GM21381 (cell line): ENCODE data around the gene ERGIC3.

Experiments
- ATAC-seq: cut with Tn5 transposase; IDR thresholded peaks from one replicate; pipeline ENCODE4 v1.9.1; 2021; ENCODE audit warnings: mild to moderate bottlenecking, moderate library complexity; ENCODE audit not compliant: unreplicated experiment

Gene ERGIC3

GRCh38 chr20:35560541-35560940 lies 18.7 kb downstream of the ERGIC3 start:
- ATAC-seq, result no peak

GRCh38 chr20:35561268-35561667 lies 19.4 kb downstream of the ERGIC3 start:
- no peak for ATAC-seq

- no peak for ATAC-seq
Observed at GRCh38 chr20:35561671-35562070, 19.8 kb downstream of the ERGIC3 start.

GRCh38 chr20:35562541-35563110 lies 20.7 kb downstream of the ERGIC3 start:
- no peak for ATAC-seq

GRCh38 chr20:35563834-35564233 lies 22.0 kb downstream of the ERGIC3 start:
- no peak for ATAC-seq

GRCh38 chr20:35564905-35565304 lies 23.0 kb downstream of the ERGIC3 start:
- no peak for ATAC-seq

- ATAC-seq, result no peak
Observed at GRCh38 chr20:35568645-35569044, 26.8 kb downstream of the ERGIC3 start.

- no peak for ATAC-seq
Observed at GRCh38 chr20:35571555-35571954, 29.7 kb downstream of the ERGIC3 start.

GRCh38 chr20:35572838-35573237 lies 31.0 kb downstream of the ERGIC3 start:
- no peak for ATAC-seq

GRCh38 chr20:35575958-35576357 lies 34.1 kb downstream of the ERGIC3 start:
- no peak for ATAC-seq

GRCh38 chr20:35576816-35577215 lies 34.9 kb downstream of the ERGIC3 start:
- ATAC-seq, result no peak

GRCh38 chr20:35578469-35578868 lies 36.6 kb downstream of the ERGIC3 start:
- ATAC-seq, result no peak

GRCh38 chr20:35579196-35579595 lies 37.3 kb downstream of the ERGIC3 start:
- ATAC-seq, result no peak

- no peak for ATAC-seq
Observed at GRCh38 chr20:35582131-35582530, 40.3 kb downstream of the ERGIC3 start.

GRCh38 chr20:35582741-35583404 lies 41.0 kb downstream of the ERGIC3 start:
- no peak for ATAC-seq

- no peak for ATAC-seq
Observed at GRCh38 chr20:35583636-35584560, 42.0 kb downstream of the ERGIC3 start.

- ATAC-seq, result no peak
Observed at GRCh38 chr20:35586751-35587425, 45.0 kb downstream of the ERGIC3 start.

- ATAC-seq, result no peak
Observed at GRCh38 chr20:35587436-35587835, 45.6 kb downstream of the ERGIC3 start.

GRCh38 chr20:35588397-35588796 lies 46.5 kb downstream of the ERGIC3 start:
- ATAC-seq, result no peak

- no peak for ATAC-seq
Observed at GRCh38 chr20:35592339-35592974, 50.6 kb downstream of the ERGIC3 start.

- ATAC-seq, result no peak
Observed at GRCh38 chr20:35595456-35595855, 53.6 kb downstream of the ERGIC3 start.
